A673 (cell line): Measurements from ENCODE around the gene GPR68. TPM values are rescaled to one million over a fixed set of nuclear protein-coding genes. Genes with fewer than 3 reads are reported as not detected.

Experiments used
- BruUV-seq: library from RNA; stranded (reverse); fragments of 400-500 nt; replicated peaks from 2 replicates; lab custom pipeline; 2021; lab: Mats Ljungman, UMichigan
- CTCF ChIA-PET: fragments of 300-600 bp; sonication (Branson Sonifier 250); formaldehyde crosslinking; loops from one replicate; lab custom pipeline; 2022; ENCODE audit warnings: antibody characterized with exemption; lab: Charles Lee
- POLR2A ChIA-PET: fragments of 300-600 bp; sonication (Branson Sonifier 250); formaldehyde crosslinking; loops from one replicate; lab custom pipeline; 2022; ENCODE audit warnings: antibody characterized with exemption; ENCODE audit not compliant: low non-redundant PET; lab: Charles Lee
- DNase-seq: peaks from one replicate; pipeline ENCODE4 v3.0.0-alpha.2; 2015; ENCODE audit warnings: low spot score
- H3K27ac ChIP-seq: fragments of 200-600 bp; sonication (generic); 2 replicates; pipeline ENCODE4 v1.5.1; 2016; ENCODE audit warnings: mixed run types, low read depth, mild to moderate bottlenecking, mixed read lengths, antibody characterized with exemption, low read length; ENCODE audit not compliant: poor library complexity, severe bottlenecking
- H3K27me3 ChIP-seq: fragments of 200-600 bp; sonication (generic); replicated peaks from 2 replicates; pipeline ENCODE4 v1.6.1; 2017; ENCODE audit warnings: mixed run types, low read depth, mild to moderate bottlenecking, mixed read lengths, antibody characterized with exemption, low read length; ENCODE audit not compliant: insufficient read depth, poor library complexity
- H3K36me3 ChIP-seq: fragments of 200-600 bp; sonication (generic); 2 replicates; pipeline ENCODE4 v1.6.1; 2016; ENCODE audit warnings: mixed run types, mild to moderate bottlenecking, mixed read lengths, antibody characterized with exemption, low read length; ENCODE audit not compliant: insufficient read depth, poor library complexity, severe bottlenecking
- H3K4me1 ChIP-seq: fragments of 200-600 bp; sonication (generic); 2 replicates; pipeline ENCODE4 v1.6.1; 2017; ENCODE audit warnings: mixed run types, mild to moderate bottlenecking, mixed read lengths, antibody characterized with exemption, low read length; ENCODE audit not compliant: insufficient read depth, poor library complexity, severe bottlenecking
- H3K4me3 ChIP-seq: fragments of 200-600 bp; sonication (generic); 2 replicates; pipeline ENCODE4 v1.5.1; 2016; ENCODE audit warnings: low read depth, mixed run types, mild to moderate bottlenecking, mixed read lengths, low read length; ENCODE audit not compliant: poor library complexity, severe bottlenecking
- H3K9me3 ChIP-seq: fragments of 200-600 bp; sonication (generic); 2 replicates; pipeline ENCODE4 v1.6.1; 2016; ENCODE audit warnings: mixed run types, low read depth, mild to moderate bottlenecking, mixed read lengths, antibody characterized with exemption, low read length; ENCODE audit not compliant: poor library complexity, severe bottlenecking
- CTCF ChIP-seq: fragments of 300-800, 200-600 bp; sonication (generic); conservative IDR thresholded peaks from 2 replicates; pipeline ENCODE4 v1.5.1; 2017; ENCODE audit warnings: low read depth, mild to moderate bottlenecking, antibody characterized with exemption, low read length, moderate library complexity, mixed read lengths
- EZH2 ChIP-seq: fragments of 200-600 bp; sonication (generic); IDR thresholded peaks from 2 replicates; pipeline ENCODE4 v1.6.1; 2017; ENCODE audit warnings: borderline replicate concordance, low read depth, mild to moderate bottlenecking, mixed read lengths, antibody characterized with exemption, low read length; ENCODE audit not compliant: poor library complexity, severe bottlenecking
- intact Hi-C: fragments of 100-400 bp; cut with micrococcal nuclease; formaldehyde crosslinking; loops from one replicate; pipeline ENCODE4 v1.10.0; 2022; ENCODE audit not compliant: unreplicated experiment
- total RNA-seq: library from RNA; stranded (reverse); gene quantifications from 2 replicates; pipeline ENCODE4 v1.2.3, GENCODE V29; 2021

GPR68 gene
- total RNA-seq, 1 experiment from 2014 or later: 0.30 TPM

GRCh38 chr14:91195881-91196280 lies 48.6 kb downstream of the GPR68 start:
- Histone ChIP-seq H3K4me3 (no peak overlapping the region), H3K9me3 (no peaks in the 10 kb centered on the region), H3K27ac (no peak overlapping the region), H3K27me3 (no peaks in the 10 kb centered on the region), H3K4me1 (no peaks in the 10 kb centered on the region), H3K36me3 (peaks cover 10% of the 10 kb centered on the region)
- DNase-seq: no peak
- no TSS peak for BruUV-seq
- CTCF ChIA-PET: no interaction called here
- intact Hi-C loops: no loop called here
- TF ChIP-seq EZH2 (no peak), CTCF (no peak)
- POLR2A ChIA-PET: no interaction called here

DNA sequence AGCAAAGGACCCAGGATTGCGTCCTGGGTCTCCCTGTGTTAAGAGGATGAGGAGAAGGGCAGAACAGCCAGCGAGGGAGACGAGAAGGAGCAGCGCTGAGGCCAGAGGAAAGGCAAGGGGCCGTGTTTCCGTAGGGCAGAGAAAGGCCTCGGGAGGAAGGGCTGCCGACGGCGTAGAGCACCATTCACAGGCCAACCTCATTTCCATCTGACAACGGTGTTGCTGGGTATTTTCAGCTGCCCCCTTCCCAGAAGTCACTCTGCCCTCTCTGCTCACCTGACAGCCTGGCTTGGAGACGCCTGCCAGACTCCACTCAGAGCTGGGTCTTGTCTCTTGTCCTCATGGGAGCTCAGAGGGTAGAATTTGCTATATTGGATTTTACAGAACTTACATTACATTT lies 51.4 kb downstream of the GPR68 start:
- Histone ChIP-seq H3K9me3 (no peaks in the 10 kb centered on the region), H3K27ac (no peak overlapping the region), H3K36me3 (no peaks in the 10 kb centered on the region), H3K27me3 (no peaks in the 10 kb centered on the region), H3K4me1 (no peaks in the 10 kb centered on the region), H3K4me3 (no peak overlapping the region)
- ChIA-PET CTCF (interaction anchor here (1.6 kb wide), 1 partner anchor 16 kb away, joined by 6 read pairs; no protein-coding TSS in a partner anchor), POLR2A (no interaction called here)
- no TSS peak for BruUV-seq
- no peak for DNase-seq
- TF ChIP-seq EZH2 (no peak), CTCF (no peak)
- intact Hi-C loops: no loop called here

GRCh38 chr14:91190853-91191252 lies 53.7 kb downstream of the GPR68 start:
- H3K4me3 ChIP-seq: no peak overlapping the region
- ChIA-PET POLR2A (interaction anchor here (0.6 kb wide), 1 partner anchor 471 kb away, joined by 5 read pairs; no protein-coding TSS in a partner anchor), CTCF (no interaction called here)
- no peaks in the 10 kb centered on the region for H3K27me3 ChIP-seq
- H3K36me3 ChIP-seq: no peaks in the 10 kb centered on the region
- H3K27ac ChIP-seq: no peak overlapping the region
- intact Hi-C loops: no loop called here
- no TSS peak for BruUV-seq
- TF ChIP-seq EZH2: no peak
- TF ChIP-seq CTCF: no peak
- H3K4me1 ChIP-seq: no peaks in the 10 kb centered on the region
- no peak for DNase-seq
- no peaks in the 10 kb centered on the region for H3K9me3 ChIP-seq
